Osteoblast (primary cell): ENCODE data around the gene IMMT. TPM values are rescaled to one million over a fixed set of nuclear protein-coding genes. Genes with fewer than 3 reads are reported as not detected.

Source experiments
- DNase-seq: peaks from one replicate; pipeline ENCODE4 v3.0.0; 2011; ENCODE audit warnings: low spot score, mixed read lengths; ENCODE audit not compliant: insufficient read length; ENCODE audit errors: missing footprints
- H2AFZ ChIP-seq: 2 replicates; pipeline ENCODE4 v1.6.0; 2011; ENCODE audit warnings: mild to moderate bottlenecking, low read length
- H3K27ac ChIP-seq: 2 replicates; pipeline ENCODE4 v1.5.1; 2011; ENCODE audit warnings: mild to moderate bottlenecking, low read depth, low read length, moderate library complexity
- H3K27me3 ChIP-seq: 2 replicates; pipeline ENCODE4 v1.6.0; 2012; ENCODE audit warnings: mild to moderate bottlenecking, control low read depth, inconsistent platforms, low read length, moderate library complexity; ENCODE audit not compliant: insufficient read depth
- H3K36me3 ChIP-seq: 2 replicates; pipeline ENCODE4 v1.5.1; 2011; ENCODE audit warnings: mild to moderate bottlenecking, low read length, control low read depth, moderate library complexity; ENCODE audit not compliant: insufficient read depth
- H3K4me1 ChIP-seq: 2 replicates; pipeline ENCODE4 v1.5.1; 2011; ENCODE audit warnings: mild to moderate bottlenecking, low read length, control low read depth, moderate library complexity; ENCODE audit not compliant: insufficient read depth
- H3K4me2 ChIP-seq: 2 replicates; pipeline ENCODE4 v1.6.0; 2011; ENCODE audit warnings: mild to moderate bottlenecking, low read length; ENCODE audit not compliant: insufficient read depth
- H3K4me3 ChIP-seq: fragments of 200-600 bp; sonication (generic); 3 replicates; pipeline ENCODE4 v1.5.1; 2012; ENCODE audit warnings: mild to moderate bottlenecking, low read length, inconsistent platforms; ENCODE audit not compliant: insufficient read depth
- H3K79me2 ChIP-seq: 2 replicates; pipeline ENCODE4 v1.6.0; 2012; ENCODE audit warnings: mild to moderate bottlenecking, low read length, control low read depth, inconsistent platforms; ENCODE audit not compliant: insufficient read depth
- H3K9me3 ChIP-seq: 2 replicates; pipeline ENCODE4 v1.5.1; 2011; ENCODE audit warnings: low read depth, low read length, control low read depth
- H4K20me1 ChIP-seq: 2 replicates; pipeline ENCODE4 v1.6.0; 2012; ENCODE audit warnings: mild to moderate bottlenecking, low read length, control low read depth; ENCODE audit not compliant: insufficient read depth
- CTCF ChIP-seq: IDR thresholded peaks from 2 replicates; pipeline ENCODE4 v1.5.1; 2011; ENCODE audit warnings: mild to moderate bottlenecking, low read depth, low read length, moderate library complexity; ENCODE audit errors: extremely low read depth
- total RNA-seq: library from RNA; depleted of rRNA; stranded (reverse); fragments of >200 nt; gene quantifications from 2 replicates; pipeline ENCODE4 v1.2.3, GENCODE V29; 2012

The IMMT gene
- total RNA-seq, 1 donor: 55.7 TPM

- Histone ChIP-seq H2AFZ (no peak overlapping the region), H3K27me3 (peaks cover 11% of the 10 kb centered on the region), H3K9me3 (no peaks in the 10 kb centered on the region), H3K79me2 (no peaks in the 10 kb centered on the region), H3K4me2 (no peak overlapping the region), H3K4me1 (no peaks in the 10 kb centered on the region), H3K4me3 (no peak overlapping the region), H4K20me1 (no peaks in the 10 kb centered on the region), H3K27ac (no peak overlapping the region), H3K36me3 (no peaks in the 10 kb centered on the region)
- TF ChIP-seq CTCF: no peak
- no peak for DNase-seq
These were observed 38.2 kb upstream of the IMMT start for GRCh38 chr2:86233436-86233835.

GRCh38 chr2:86232910-86233309 is 37.6 kb upstream of the IMMT start:
- Histone ChIP-seq H3K27ac (no peak overlapping the region), H3K4me1 (no peaks in the 10 kb centered on the region), H3K4me3 (no peak overlapping the region), H2AFZ (no peak overlapping the region), H3K4me2 (no peak overlapping the region), H3K36me3 (no peaks in the 10 kb centered on the region), H3K79me2 (no peaks in the 10 kb centered on the region), H3K27me3 (peaks cover 7% of the 10 kb centered on the region), H3K9me3 (no peaks in the 10 kb centered on the region), H4K20me1 (no peaks in the 10 kb centered on the region)
- TF ChIP-seq CTCF: no peak
- DNase-seq: no peak

- H3K79me2 ChIP-seq: no peaks in the 10 kb centered on the region
- no peak overlapping the region for H3K4me2 ChIP-seq
- no peak overlapping the region for H2AFZ ChIP-seq
- H3K9me3 ChIP-seq: no peaks in the 10 kb centered on the region
- no peaks in the 10 kb centered on the region for H3K4me1 ChIP-seq
- H3K36me3 ChIP-seq: no peaks in the 10 kb centered on the region
- no peaks in the 10 kb centered on the region for H4K20me1 ChIP-seq
- no peak for DNase-seq
- no peak overlapping the region for H3K4me3 ChIP-seq
- no peak overlapping the region for H3K27ac ChIP-seq
- TF ChIP-seq CTCF: no peak
- peaks cover 7% of the 10 kb centered on the region for H3K27me3 ChIP-seq
These were observed 37.1 kb upstream of the IMMT start for GRCh38 chr2:86232373-86232784.

- no peak for TF ChIP-seq CTCF
- no peaks in the 10 kb centered on the region for H3K36me3 ChIP-seq
These were observed 36.6 kb upstream of the IMMT start for GRCh38 chr2:86231680-86232372.

More at GRCh38 chr2:86231680-86232372, 36.6 kb upstream of the IMMT start:
- no peaks in the 10 kb centered on the region for H3K9me3 ChIP-seq
- no peak overlapping the region for H3K4me3 ChIP-seq
- peaks cover 7% of the 10 kb centered on the region for H3K27me3 ChIP-seq
- no peak overlapping the region for H2AFZ ChIP-seq
- H3K27ac ChIP-seq: no peak overlapping the region
- DNase-seq: no peak
- no peaks in the 10 kb centered on the region for H3K79me2 ChIP-seq
- no peaks in the 10 kb centered on the region for H4K20me1 ChIP-seq
- H3K4me2 ChIP-seq: no peak overlapping the region
- H3K4me1 ChIP-seq: no peaks in the 10 kb centered on the region
